Loucy (cell line): ENCODE data around the gene JMJD4.

Experiments
- H2AFZ ChIP-seq: fragments of 200-600 bp; sonication (generic); 2 replicates; pipeline ENCODE4 v1.6.0; 2016; ENCODE audit warnings: antibody characterized with exemption, mild to moderate bottlenecking, low read length, moderate library complexity
- H3F3A ChIP-seq: fragments of 200-600 bp; 2 replicates; pipeline ENCODE4 v1.6.0; 2016; ENCODE audit warnings: antibody characterized with exemption, low read depth, mild to moderate bottlenecking
- H3K27me3 ChIP-seq: fragments of 200-600 bp; sonication (generic); 2 replicates; pipeline ENCODE4 v1.6.1; 2014; ENCODE audit warnings: low read length, mild to moderate bottlenecking; ENCODE audit not compliant: insufficient read depth, poor library complexity, severe bottlenecking
- H3K36me3 ChIP-seq: fragments of 200-600 bp; sonication (generic); 2 replicates; pipeline ENCODE4 v1.6.1; 2016; ENCODE audit warnings: low read length; ENCODE audit not compliant: insufficient read depth
- H3K4me1 ChIP-seq: fragments of 200-600 bp; sonication (generic); 2 replicates; pipeline ENCODE4 v1.5.1; 2014; ENCODE audit warnings: low read length, mild to moderate bottlenecking; ENCODE audit not compliant: insufficient read depth, poor library complexity, severe bottlenecking
- H3K4me2 ChIP-seq: fragments of 200-600 bp; sonication (generic); 2 replicates; pipeline ENCODE4 v1.6.0; 2014; ENCODE audit warnings: antibody characterized with exemption, low read length, low read depth, mild to moderate bottlenecking; ENCODE audit not compliant: poor library complexity, severe bottlenecking
- H3K4me3 ChIP-seq: fragments of 200-600 bp; sonication (generic); 2 replicates; pipeline ENCODE4 v1.5.1; 2014; ENCODE audit warnings: low read length, mild to moderate bottlenecking, mixed read lengths; ENCODE audit not compliant: poor library complexity, severe bottlenecking
- H3K79me2 ChIP-seq: fragments of 200-600 bp; sonication (generic); 2 replicates; pipeline ENCODE4 v1.6.1; 2014; ENCODE audit warnings: low read length; ENCODE audit not compliant: insufficient read depth
- H3K9ac ChIP-seq: fragments of 200-600 bp; sonication (generic); 2 replicates; pipeline ENCODE4 v1.6.0; 2014; ENCODE audit warnings: mild to moderate bottlenecking, low read depth, low read length, moderate library complexity; ENCODE audit not compliant: poor library complexity, severe bottlenecking
- H3K9me2 ChIP-seq: fragments of 200-600 bp; sonication (generic); replicated peaks from 2 replicates; pipeline ENCODE4 v1.6.1; 2016; ENCODE audit warnings: low read depth, low read length, mixed read lengths
- H3K9me3 ChIP-seq: fragments of 200-600 bp; sonication (generic); 2 replicates; pipeline ENCODE4 v1.6.1; 2014; ENCODE audit warnings: mild to moderate bottlenecking, antibody characterized with exemption, low read length, low read depth; ENCODE audit not compliant: insufficient read depth
- H4K20me1 ChIP-seq: fragments of 200-600 bp; sonication (generic); 2 replicates; pipeline ENCODE4 v1.6.0; 2014; ENCODE audit warnings: antibody characterized with exemption, low read length, mild to moderate bottlenecking; ENCODE audit not compliant: insufficient read depth, poor library complexity, severe bottlenecking
- CTCF ChIP-seq: fragments of 200-600 bp; sonication (generic); conservative IDR thresholded peaks from 2 replicates; pipeline ENCODE4 v1.5.1; 2014; ENCODE audit warnings: mild to moderate bottlenecking, antibody characterized with exemption, low read length
- EZH2phosphoT487 ChIP-seq: fragments of 200-600 bp; IDR thresholded peaks from 2 replicates; pipeline ENCODE4 v1.6.1; 2018; ENCODE audit warnings: antibody characterized with exemption, mild to moderate bottlenecking, moderate library complexity, borderline replicate concordance

Gene JMJD4

GRCh38 chr1:227767401-227768124 lies 32.5 kb upstream of the JMJD4 start:
- H3K9me3 ChIP-seq, result no peaks in the 10 kb centered on the region
- peaks cover 24% of the 10 kb centered on the region for H4K20me1 ChIP-seq
- peak overlapping the region; percentile 78 for H3K4me2 ChIP-seq
- no peak for TF ChIP-seq EZH2phosphoT487
- TF ChIP-seq CTCF, result no peak
- H3K27me3 ChIP-seq, result no peaks in the 10 kb centered on the region
- no peak overlapping the region for H3K9ac ChIP-seq
- peaks cover 15% of the 10 kb centered on the region; the same call in 1 of the 2 replicates for H3K79me2 ChIP-seq
- H3K4me1 ChIP-seq, result peaks cover 36% of the 10 kb centered on the region
- H3F3A ChIP-seq, result peaks cover 11% of the 10 kb centered on the region
- no peaks in the 10 kb centered on the region for H3K9me2 ChIP-seq
- peaks cover 50% of the 10 kb centered on the region; the same call in 1 of the 2 replicates for H3K36me3 ChIP-seq
- no peak overlapping the region for H2AFZ ChIP-seq
- H3K4me3 ChIP-seq, result peak overlapping the region; percentile 51

- Histone ChIP-seq H3K9me3 (no peaks in the 10 kb centered on the region), H3K4me3 (peak overlapping the region; percentile 51), H3K9me2 (no peaks in the 10 kb centered on the region), H3K4me2 (peak overlapping the region; percentile 78), H3K79me2 (peaks cover 15% of the 10 kb centered on the region; the same call in 1 of the 2 replicates), H4K20me1 (peaks cover 24% of the 10 kb centered on the region), H3K36me3 (peaks cover 45% of the 10 kb centered on the region; the same call in 1 of the 2 replicates), H3K27me3 (no peaks in the 10 kb centered on the region), H3K9ac (no peak overlapping the region), H2AFZ (no peak overlapping the region), H3K4me1 (peaks cover 41% of the 10 kb centered on the region), H3F3A (peaks cover 11% of the 10 kb centered on the region)
- TF ChIP-seq EZH2phosphoT487, result no peak
- no peak for TF ChIP-seq CTCF
Measured at GRCh38 chr1:227766653-227767277, 31.7 kb upstream of the JMJD4 start.

- Histone ChIP-seq H3K9me2 (no peaks in the 10 kb centered on the region), H2AFZ (no peak overlapping the region), H3K9me3 (no peaks in the 10 kb centered on the region), H3K27me3 (no peaks in the 10 kb centered on the region), H3K4me2 (peak overlapping the region; percentile 78), H4K20me1 (peaks cover 24% of the 10 kb centered on the region), H3F3A (peaks cover 11% of the 10 kb centered on the region), H3K36me3 (peaks cover 49% of the 10 kb centered on the region; the same call in 1 of the 2 replicates), H3K4me3 (peak overlapping the region; percentile 51), H3K79me2 (peaks cover 15% of the 10 kb centered on the region; the same call in 1 of the 2 replicates), H3K9ac (peak overlapping the region; percentile 3), H3K4me1 (peaks cover 41% of the 10 kb centered on the region)
- no peak for TF ChIP-seq CTCF
- no peak for TF ChIP-seq EZH2phosphoT487
Measured at GRCh38 chr1:227766015-227766634, 31.0 kb upstream of the JMJD4 start.
